GM12878 (cell line): Measurements from ENCODE around the gene ASCC1.

ENCODE experiments used
- MYC ChIP-seq: IDR thresholded peaks from 2 replicates; pipeline ENCODE4 v1.6.1; 2011; ENCODE audit warnings: mild to moderate bottlenecking, low read length, moderate library complexity, inconsistent platforms; ENCODE audit not compliant: insufficient read depth, insufficient replicate concordance, insufficient read length, severe bottlenecking
- NFYB ChIP-seq: IDR thresholded peaks from 2 replicates; pipeline ENCODE4 v1.6.1; 2011; ENCODE audit warnings: low read depth, mild to moderate bottlenecking, low read length, improper control_type of control experiment, moderate library complexity; ENCODE audit not compliant: insufficient read depth
- POLR2A ChIP-seq: IDR thresholded peaks from 2 replicates; pipeline ENCODE4 v1.6.1; 2011; ENCODE audit warnings: low read depth, mild to moderate bottlenecking, low read length
- TF ChIP-seq, protein P1 (sequence below), 3 experiments: IDR thresholded peaks in 2 of 3; conservative IDR thresholded peaks in 1 of 3; 2 replicates each; pipeline ENCODE4 v1.5.1; 2011; ENCODE audit warnings: low read depth in 3 of 3, low read length in 3 of 3, mild to moderate bottlenecking in 3 of 3, control low read depth in 2 of 3, moderate library complexity in 2 of 3, inconsistent platforms in 1 of 3, mixed read lengths in 1 of 3; ENCODE audit not compliant: control insufficient read depth in 2 of 3, insufficient read depth in 1 of 3; ENCODE audit errors: extremely low read depth in 1 of 3
- TF ChIP-seq, protein P2 (sequence below): IDR thresholded peaks from 2 replicates; pipeline ENCODE4 v1.6.1; 2012; ENCODE audit warnings: low read depth, low read length, improper control_type of control experiment

DNA sequence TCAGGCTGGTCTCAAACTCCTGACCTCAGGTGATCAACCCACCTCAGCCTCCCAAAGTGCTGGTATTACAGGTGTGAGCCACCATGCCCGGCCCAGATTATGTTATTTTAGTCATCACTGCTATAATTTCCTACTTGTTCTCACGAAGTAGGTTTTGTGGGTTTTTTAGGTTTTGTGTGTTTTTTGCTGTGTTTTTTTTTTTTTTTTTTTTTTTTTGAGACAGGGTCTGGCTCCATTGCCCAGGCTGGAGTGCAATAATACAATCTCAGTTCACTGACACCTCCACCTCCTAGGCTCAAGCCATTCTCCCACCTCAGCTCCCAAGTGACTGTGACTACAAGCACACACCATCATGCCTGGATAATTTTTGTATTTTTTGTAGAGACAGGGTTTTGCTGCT lies 21.1 kb downstream of the ASCC1 start:
- TF ChIP-seq, protein P1, sequence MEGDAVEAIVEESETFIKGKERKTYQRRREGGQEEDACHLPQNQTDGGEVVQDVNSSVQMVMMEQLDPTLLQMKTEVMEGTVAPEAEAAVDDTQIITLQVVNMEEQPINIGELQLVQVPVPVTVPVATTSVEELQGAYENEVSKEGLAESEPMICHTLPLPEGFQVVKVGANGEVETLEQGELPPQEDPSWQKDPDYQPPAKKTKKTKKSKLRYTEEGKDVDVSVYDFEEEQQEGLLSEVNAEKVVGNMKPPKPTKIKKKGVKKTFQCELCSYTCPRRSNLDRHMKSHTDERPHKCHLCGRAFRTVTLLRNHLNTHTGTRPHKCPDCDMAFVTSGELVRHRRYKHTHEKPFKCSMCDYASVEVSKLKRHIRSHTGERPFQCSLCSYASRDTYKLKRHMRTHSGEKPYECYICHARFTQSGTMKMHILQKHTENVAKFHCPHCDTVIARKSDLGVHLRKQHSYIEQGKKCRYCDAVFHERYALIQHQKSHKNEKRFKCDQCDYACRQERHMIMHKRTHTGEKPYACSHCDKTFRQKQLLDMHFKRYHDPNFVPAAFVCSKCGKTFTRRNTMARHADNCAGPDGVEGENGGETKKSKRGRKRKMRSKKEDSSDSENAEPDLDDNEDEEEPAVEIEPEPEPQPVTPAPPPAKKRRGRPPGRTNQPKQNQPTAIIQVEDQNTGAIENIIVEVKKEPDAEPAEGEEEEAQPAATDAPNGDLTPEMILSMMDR (IDR thresholded peaks at IDR 0.05 in 2 of 3, conservative IDR thresholded peaks at IDR 0.05 in 1 of 3; ENCODE audit: control insufficient read depth in 2 of 3, extremely low read depth in 1 of 3, insufficient read depth in 1 of 3, low read depth in 3 of 3, low read length in 3 of 3), result no peak
- TF ChIP-seq NFYB (no peak), MYC (no peak), POLR2A (no peak)
- TF ChIP-seq, protein P2, sequence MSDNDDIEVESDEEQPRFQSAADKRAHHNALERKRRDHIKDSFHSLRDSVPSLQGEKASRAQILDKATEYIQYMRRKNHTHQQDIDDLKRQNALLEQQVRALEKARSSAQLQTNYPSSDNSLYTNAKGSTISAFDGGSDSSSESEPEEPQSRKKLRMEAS, result no peak
